HepG2 (cell line): ENCODE results near the gene USP15. TPM values are rescaled to one million over a fixed set of nuclear protein-coding genes. Genes with fewer than 3 reads are reported as not detected.

ENCODE experiments used
- ATAC-seq: fragments of 200-7000 bp; cut with Tn5 transposase; 3 replicates; pipeline ENCODE4 v1.9.1; 2020; ENCODE audit warnings: mild to moderate bottlenecking, moderate library complexity
- BruUV-seq: library from RNA; stranded (reverse); fragments of 400-500 nt; replicated peaks from 2 replicates; lab custom pipeline; 2021; lab: Mats Ljungman, UMichigan
- CTCF ChIA-PET: fragments of 300-600 bp; formaldehyde crosslinking; extraction: SDS; loops from one replicate; lab custom pipeline; 2021; ENCODE audit warnings: low total read pairs, inconsistent platforms, low intra/inter-chr PET ratio; lab: Yijun Ruan, JAX
- POLR2A ChIA-PET: fragments of 350-600 bp; sonication (Branson Sonifier 250); formaldehyde crosslinking; loops from one replicate; lab custom pipeline; 2020; ENCODE audit warnings: antibody characterized with exemption, inconsistent platforms; lab: Yijun Ruan, JAX
- DNase-seq: peaks from one replicate; pipeline ENCODE4 v3.0.0-alpha.2; 2015; ENCODE audit warnings: low spot score
- FAIRE-seq: peaks from 3 replicates; lab custom pipeline; 2011; peaks lifted over from hg19 to GRCh38; lab: Jason Lieb, UNC
- H2AFZ ChIP-seq: one replicate; pipeline ENCODE4 v1.6.1; 2011; ENCODE audit warnings: low read length, inconsistent platforms
- H3K27ac ChIP-seq: fragments of 300-600 bp; 3 replicates; pipeline ENCODE4 v1.8.0; 2011; ENCODE audit warnings: mixed run types, mild to moderate bottlenecking, mixed read lengths, low read length, inconsistent platforms; ENCODE audit not compliant: insufficient read depth; ENCODE audit errors: extremely low read length
- H3K27me3 ChIP-seq, 2 experiments: fragments of 200-600 bp in 1 of 2; 2 replicates in 1 of 2; 3 replicates in 1 of 2; pipeline versions ENCODE4 v1.6.0 to v1.8.0; 2011; ENCODE audit warnings: low read length in 2 of 2, mild to moderate bottlenecking in 2 of 2, moderate library complexity in 2 of 2, inconsistent platforms in 1 of 2; ENCODE audit not compliant: insufficient read depth in 2 of 2, control insufficient read depth in 1 of 2
- H3K36me3 ChIP-seq, 2 experiments: fragments of 200-600 bp in 1 of 2; replicated peaks in 1 of 2; 2 replicates in 1 of 2; 3 replicates in 1 of 2; pipeline versions ENCODE4 v1.5.1 to v1.8.0; 2011; ENCODE audit warnings: low read length in 2 of 2, inconsistent platforms in 1 of 2; ENCODE audit not compliant: insufficient read depth in 2 of 2, control insufficient read depth in 1 of 2
- H3K4me1 ChIP-seq: 2 replicates; pipeline ENCODE4 v1.5.1; 2012; ENCODE audit warnings: low read length, inconsistent platforms; ENCODE audit not compliant: insufficient read depth
- H3K4me2 ChIP-seq: 2 replicates; pipeline ENCODE4 v1.6.0; 2011; ENCODE audit warnings: low read depth, low read length, inconsistent platforms
- H3K4me3 ChIP-seq, 3 experiments: fragments of 200-600 bp in 1 of 3; sonication (generic), shearing (Covaris generic) in 1 of 3; replicated peaks in 1 of 3; 2 replicates each; pipeline ENCODE4 v1.5.1; 2011 to 2016; ENCODE audit warnings: low read length in 3 of 3, inconsistent platforms in 2 of 3, low read depth in 2 of 3, mild to moderate bottlenecking in 2 of 3, control low read depth in 1 of 3, mixed read lengths in 1 of 3; ENCODE audit not compliant: insufficient read depth in 1 of 3
- H3K79me2 ChIP-seq: one replicate; pipeline ENCODE4 v1.6.1; 2011; ENCODE audit warnings: low read length, inconsistent platforms; ENCODE audit not compliant: insufficient read depth
- H3K9ac ChIP-seq: 2 replicates; pipeline ENCODE4 v1.6.0; 2011; ENCODE audit warnings: mild to moderate bottlenecking, low read depth, low read length, inconsistent platforms; ENCODE audit not compliant: insufficient read depth
- H3K9me3 ChIP-seq: 2 replicates; pipeline ENCODE4 v1.5.1; 2012; ENCODE audit warnings: mild to moderate bottlenecking, low read length
- H4K20me1 ChIP-seq: 2 replicates; pipeline ENCODE4 v1.6.0; 2011; ENCODE audit warnings: inconsistent platforms, mild to moderate bottlenecking, low read length, moderate library complexity; ENCODE audit not compliant: insufficient read depth
- E2F2 ChIP-seq: sonication (generic); formaldehyde crosslinking; IDR thresholded peaks from 2 replicates; pipeline ENCODE4 v1.4.0; 2020; ENCODE audit warnings: missing genetic modification reagents, borderline replicate concordance
- ERF ChIP-seq: IDR thresholded peaks from 2 replicates; pipeline ENCODE4 v1.6.1; 2018; ENCODE audit warnings: missing biosample characterization, missing genetic modification reagents
- ZNF230 ChIP-seq: sonication (generic); formaldehyde crosslinking; IDR thresholded peaks from 2 replicates; pipeline ENCODE4 v1.4.0; 2020; ENCODE audit warnings: mild to moderate bottlenecking, missing genetic modification reagents
- ZNF574 ChIP-seq: sonication (generic); formaldehyde crosslinking; IDR thresholded peaks from 2 replicates; pipeline ENCODE4 v1.4.0; 2020; ENCODE audit warnings: missing genetic modification reagents
- ZNF704 ChIP-seq: sonication (generic); formaldehyde crosslinking; IDR thresholded peaks from 2 replicates; pipeline ENCODE4 v1.8.1; 2023; ENCODE audit warnings: mild to moderate bottlenecking, inconsistent platforms, moderate library complexity, missing genetic modification reagents, borderline replicate concordance
- WGBS: methylation state at CpG from one replicate; pipeline ENCODE4 v1.1.6; 2017; ENCODE audit warnings: low lambda C conversion rate; 5-methylcytosine and 5-hydroxymethylcytosine counted together
- in situ Hi-C: cut with HindIII; loops from 2 replicates; pipeline ENCODE4 v1.10.0; 2017; ENCODE audit warnings: low pct_unique_long_range_greater_than_20kb; ENCODE audit not compliant: extremely low pct_ligation_motif_present
- intact Hi-C: fragments of 100-400 bp; cut with micrococcal nuclease; formaldehyde crosslinking; loops from one replicate; pipeline ENCODE4 v1.10.0; 2022; ENCODE audit not compliant: unreplicated experiment
- polyA plus RNA-seq, 8 experiments: library from polyadenylated mRNA; depleted of rRNA in 3 of 8; stranded (reverse) in 7 of 8; unstranded in 1 of 8; fragments of >200 nt; fragmentation: Illumina TruSeq in 4 of 8; extraction: Trizol in 4 of 8; gene quantifications; 2 replicates each; pipeline versions ENCODE4 v1.2.1 to v1.2.3, GENCODE V29; 2011 to 2016; ENCODE audit warnings: low read depth in 4 of 8, missing spikeins in 1 of 8, mixed read lengths in 1 of 8; ENCODE audit not compliant: insufficient read depth in 1 of 8
- total RNA-seq, 5 experiments: library from RNA; depleted of rRNA; stranded (reverse); fragments of >200 nt; fragmentation: Illumina TruSeq; extraction: Trizol; gene quantifications; 2 replicates each; pipeline ENCODE4 v1.2.3, GENCODE V29; 2016; ENCODE audit warnings: low read depth in 1 of 5

USP15 gene
- total and polyA plus RNA-seq, 2 of the 13 experiments (the other 11 are each of a cell fraction or from before 2014, with no cell fraction given): 17.3 to 51.7 TPM

GRCh38 chr12:62370189-62370588, 110.0 kb downstream of the USP15 start:
- Histone ChIP-seq H2AFZ (no peak overlapping the region), H3K4me3 (no peak overlapping the region), H3K27ac (no peak overlapping the region), H3K4me1 (peaks cover 8% of the 10 kb centered on the region), H3K4me2 (no peak overlapping the region), H3K36me3 (no peaks in the 10 kb centered on the region; a peak in 1 of 5 replicates), H3K27me3 (no peaks in the 10 kb centered on the region), H3K9me3 (no peaks in the 10 kb centered on the region; the same call in 1 of the 2 replicates), H3K79me2 (no peaks in the 10 kb centered on the region), H4K20me1 (no peaks in the 10 kb centered on the region), H3K9ac (no peak overlapping the region)
- 95% methylated on average over 3 of the region's 3 CpGs for WGBS
- TF ChIP-seq ZNF704 (CRISPR knock-in tag) (no peak), ZNF574 (CRISPR knock-in tag) (no peak), ERF (CRISPR knock-in tag) (no peak), ZNF230 (no peak), E2F2 (CRISPR knock-in tag) (no peak)
- BruUV-seq: no TSS peak
- in situ Hi-C loops: no loop called here
- FAIRE-seq: no peak
- intact Hi-C loops: no loop called here
- CTCF ChIA-PET: no interaction called here
- ATAC-seq: no peak
- POLR2A ChIA-PET: no interaction called here
- no peak for DNase-seq
